Measurements from ENCODE around the gene SUN1. TPM values are rescaled to one million over a fixed set of nuclear protein-coding genes. Genes with fewer than 3 reads are reported as not detected.

The SUN1 gene
- polyA plus RNA-seq, 3 donors, result 44.2 to 154 (median 51.5) TPM

DNA sequence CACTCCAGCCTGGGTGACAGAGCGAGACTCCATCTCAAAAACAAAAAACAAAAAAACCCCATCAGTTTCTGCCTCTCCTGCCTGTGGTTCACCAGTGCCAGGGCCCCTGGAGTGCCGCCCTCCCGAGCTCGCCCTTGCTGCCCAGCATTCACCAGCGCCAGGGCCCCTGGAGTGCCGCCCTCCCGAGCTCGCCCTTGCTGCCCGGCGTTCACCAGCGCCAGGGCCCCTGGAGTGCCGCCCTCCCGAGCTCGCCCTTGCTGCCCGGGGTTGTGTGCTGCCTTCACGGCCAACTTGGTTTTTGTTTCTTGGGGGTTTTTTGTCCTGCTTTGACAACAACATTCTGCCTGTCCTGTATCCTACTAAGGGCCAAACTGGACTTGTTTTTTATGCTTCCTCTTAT is 30.8 kb downstream of the SUN1 start:
- H3K27ac Mint-ChIP-seq, result no peak overlapping the region
- peaks cover 70 to 96% of the 10 kb centered on the region in 2 donors for H3K36me3 ChIP-seq (replicated peaks in 1 of 2; ENCODE audit: control insufficient read depth in 1 of 2, insufficient read depth in 2 of 2, low read length in 2 of 2)

DNA sequence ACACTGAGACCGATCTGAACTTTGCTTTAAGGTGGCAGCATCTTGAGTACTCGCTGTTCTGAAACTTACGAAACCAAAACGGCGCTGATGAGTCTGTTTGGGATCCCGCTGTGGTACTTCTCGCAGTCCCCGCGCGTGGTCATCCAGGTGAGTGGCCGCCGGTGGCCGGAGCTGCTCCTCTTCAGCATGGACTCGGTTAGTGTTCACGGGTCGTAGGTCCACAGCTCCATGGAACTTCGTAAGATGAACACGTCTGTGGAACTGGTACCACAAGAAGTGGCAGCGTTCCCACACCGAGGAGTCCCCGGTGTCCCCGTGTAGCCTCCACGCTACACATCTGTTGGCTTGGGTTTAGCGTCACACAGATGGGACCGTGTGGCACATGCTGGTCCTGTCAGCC is 33.6 kb downstream of the SUN1 start:
- H3K27me3 ChIP-seq (ENCODE audit: control insufficient read depth in 2 of 2, insufficient read depth in 2 of 2, low read length in 2 of 2), result no peaks in the 10 kb centered on the region
- peaks cover 67 to 93% of the 10 kb centered on the region in 2 donors for H3K36me3 ChIP-seq (replicated peaks in 1 of 2; ENCODE audit: control insufficient read depth in 1 of 2, insufficient read depth in 2 of 2, low read length in 2 of 2)
- TF ChIP-seq, protein P1, sequence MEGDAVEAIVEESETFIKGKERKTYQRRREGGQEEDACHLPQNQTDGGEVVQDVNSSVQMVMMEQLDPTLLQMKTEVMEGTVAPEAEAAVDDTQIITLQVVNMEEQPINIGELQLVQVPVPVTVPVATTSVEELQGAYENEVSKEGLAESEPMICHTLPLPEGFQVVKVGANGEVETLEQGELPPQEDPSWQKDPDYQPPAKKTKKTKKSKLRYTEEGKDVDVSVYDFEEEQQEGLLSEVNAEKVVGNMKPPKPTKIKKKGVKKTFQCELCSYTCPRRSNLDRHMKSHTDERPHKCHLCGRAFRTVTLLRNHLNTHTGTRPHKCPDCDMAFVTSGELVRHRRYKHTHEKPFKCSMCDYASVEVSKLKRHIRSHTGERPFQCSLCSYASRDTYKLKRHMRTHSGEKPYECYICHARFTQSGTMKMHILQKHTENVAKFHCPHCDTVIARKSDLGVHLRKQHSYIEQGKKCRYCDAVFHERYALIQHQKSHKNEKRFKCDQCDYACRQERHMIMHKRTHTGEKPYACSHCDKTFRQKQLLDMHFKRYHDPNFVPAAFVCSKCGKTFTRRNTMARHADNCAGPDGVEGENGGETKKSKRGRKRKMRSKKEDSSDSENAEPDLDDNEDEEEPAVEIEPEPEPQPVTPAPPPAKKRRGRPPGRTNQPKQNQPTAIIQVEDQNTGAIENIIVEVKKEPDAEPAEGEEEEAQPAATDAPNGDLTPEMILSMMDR (IDR thresholded peaks at IDR 0.05), result no peak
- no peak overlapping the region for H3K4me2 ChIP-seq (replicated peaks; ENCODE audit: extremely low read depth, low read length, poor library complexity, severe bottlenecking)
- no peak overlapping the region for H3K27ac ChIP-seq (ENCODE audit: low read depth in 1 of 2, low read length in 2 of 2)
- no peaks in the 10 kb centered on the region for H3K4me1 Mint-ChIP-seq
- H3K9ac ChIP-seq (ENCODE audit: insufficient read depth, low read length, poor library complexity, severe bottlenecking), result no peak overlapping the region
- H4K20me1 ChIP-seq (ENCODE audit: insufficient read depth, low read length), result no peaks in the 10 kb centered on the region
- H3K27me3 Mint-ChIP-seq (ENCODE audit: low read depth in 3 of 3), result peaks cover 0 to 3% (median 3%) of the 10 kb centered on the region in 3 donors
- intact Hi-C loops (cut with micrococcal nuclease), result no loop called here
- H3K79me2 ChIP-seq (ENCODE audit: insufficient read depth, low read length), result no peaks in the 10 kb centered on the region
- no peaks in the 10 kb centered on the region for H3K4me1 ChIP-seq (ENCODE audit: control insufficient read depth in 1 of 2, insufficient read depth in 2 of 2, low read length in 2 of 2)
- no peak overlapping the region for H3K4me3 ChIP-seq (replicated peaks in 1 of 3; ENCODE audit: low read depth in 2 of 3, low read length in 3 of 3)
- no peak for DNase-seq
- no peak overlapping the region for H2AFZ ChIP-seq (ENCODE audit: insufficient read depth, low read depth, low read length, poor library complexity, severe bottlenecking)
- peaks cover 0 to 2% (median 0%) of the 10 kb centered on the region in 7 donors for H3K9me3 Mint-ChIP-seq
- no peaks in the 10 kb centered on the region for H3K9me3 ChIP-seq (replicated peaks in 1 of 2; ENCODE audit: control insufficient read depth in 1 of 2, insufficient read depth in 1 of 2, low read length in 2 of 2)
- WGBS (ENCODE audit: insufficient coverage), result 97% methylated on average over 25 of the region's 25 CpGs
- no peak overlapping the region for H3K4me3 Mint-ChIP-seq
- H3K27ac Mint-ChIP-seq, result peak overlapping the region in 2 of 7 donors; percentile 12 to 57
- peaks cover 76 to 92% of the 10 kb centered on the region in 2 donors for H3K36me3 Mint-ChIP-seq

More for the DNA sequence above, 30.8 kb downstream of the SUN1 start:
- no peak for DNase-seq
- H3K79me2 ChIP-seq (ENCODE audit: insufficient read depth, low read length), result no peaks in the 10 kb centered on the region
- no peak overlapping the region for H3K4me2 ChIP-seq (replicated peaks; ENCODE audit: extremely low read depth, low read length, poor library complexity, severe bottlenecking)
- H3K27ac ChIP-seq (ENCODE audit: low read depth in 1 of 2, low read length in 2 of 2), result no peak overlapping the region
- WGBS (ENCODE audit: insufficient coverage), result 82% methylated on average over 7 of the region's 16 CpGs
- H3K9me3 ChIP-seq (replicated peaks in 1 of 2; ENCODE audit: control insufficient read depth in 1 of 2, insufficient read depth in 1 of 2, low read length in 2 of 2), result no peaks in the 10 kb centered on the region
- Mint-ChIP-seq H3K9me3 (peaks cover 0 to 2% (median 0%) of the 10 kb centered on the region in 7 donors), H3K27me3 (ENCODE audit: low read depth in 3 of 3) (peaks cover 0 to 2% (median 1%) of the 10 kb centered on the region in 3 donors), H3K36me3 (peaks cover 87 to 97% of the 10 kb centered on the region in 2 donors), H3K4me3 (no peak overlapping the region), H3K4me1 (no peaks in the 10 kb centered on the region)
- H4K20me1 ChIP-seq (ENCODE audit: insufficient read depth, low read length), result no peaks in the 10 kb centered on the region
- TF ChIP-seq, protein P1 (IDR thresholded peaks at IDR 0.05), result no peak
- H3K27me3 ChIP-seq (ENCODE audit: control insufficient read depth in 2 of 2, insufficient read depth in 2 of 2, low read length in 2 of 2), result no peaks in the 10 kb centered on the region
- no peak overlapping the region for H3K9ac ChIP-seq (ENCODE audit: insufficient read depth, low read length, poor library complexity, severe bottlenecking)
- intact Hi-C loops (cut with micrococcal nuclease), result no loop called here
- no peaks in the 10 kb centered on the region for H3K4me1 ChIP-seq (ENCODE audit: control insufficient read depth in 1 of 2, insufficient read depth in 2 of 2, low read length in 2 of 2)
- H3K4me3 ChIP-seq (replicated peaks in 1 of 3; ENCODE audit: low read depth in 2 of 3, low read length in 3 of 3), result no peak overlapping the region
- no peak overlapping the region for H2AFZ ChIP-seq (ENCODE audit: insufficient read depth, low read depth, low read length, poor library complexity, severe bottlenecking)
